ENCODE results near the gene TIMM17A. TPM values are rescaled to one million over a fixed set of nuclear protein-coding genes. Genes with fewer than 3 reads are reported as not detected.

Gene TIMM17A
- polyA plus RNA-seq, 1 donor (not counting 4 experiments of a cell fraction or from before 2014, with no cell fraction given), result 116 TPM

GRCh38 chr1:201964261-201964660, 9.0 kb downstream of the TIMM17A start:
- Histone ChIP-seq H4K20me1 (ENCODE audit: control insufficient read depth, extremely low read depth, insufficient read depth, low read length) (peaks cover 6% of the 10 kb centered on the region), H3K9ac (ENCODE audit: control insufficient read depth, extremely low read depth, insufficient read depth, low read length) (no peak overlapping the region)

GRCh38 chr1:201966171-201966570, 10.9 kb downstream of the TIMM17A start:
- H3K27me3 ChIP-seq (ENCODE audit: control insufficient read depth, extremely low read depth, insufficient read depth, low read length), result no peaks in the 10 kb centered on the region
- H3K4me3 ChIP-seq (ENCODE audit: control insufficient read depth in 2 of 3, extremely low read depth in 1 of 3, insufficient read depth in 2 of 3, low read depth in 1 of 3, low read length in 3 of 3), result no peak overlapping the region
- DNase-seq (ENCODE audit: low read depth, low spot score) (no peak), FAIRE-seq (no peak)
- peaks cover 20 to 30% of the 10 kb centered on the region in 2 experiments for H3K36me3 ChIP-seq (ENCODE audit: control insufficient read depth in 2 of 2, extremely low read depth in 1 of 2, insufficient read depth in 2 of 2, low read length in 2 of 2)
- no peak for TF ChIP-seq EZH2 (IDR thresholded peaks at IDR 0.05; ENCODE audit: low read length)
- no peak for TF ChIP-seq CTCF (optimal IDR thresholded peaks at IDR 0.05 in 1 of 3, IDR thresholded peaks at IDR 0.05 in 1 of 3, conservative IDR thresholded peaks at IDR 0.05 in 1 of 3; ENCODE audit: extremely low read depth in 1 of 3, insufficient read depth in 2 of 3, low read length in 3 of 3)
- peaks cover 6% of the 10 kb centered on the region for H4K20me1 ChIP-seq (ENCODE audit: control insufficient read depth, extremely low read depth, insufficient read depth, low read length)
- H3K4me2 ChIP-seq (ENCODE audit: control insufficient read depth, extremely low read depth, insufficient read depth, low read depth, low read length), result no peak overlapping the region
- no peak overlapping the region for H3K9ac ChIP-seq (ENCODE audit: control insufficient read depth, extremely low read depth, insufficient read depth, low read length)
- no peaks in the 10 kb centered on the region for H3K9me1 ChIP-seq (ENCODE audit: control insufficient read depth, extremely low read depth, insufficient read depth, low read length)
- H3K79me2 ChIP-seq (ENCODE audit: control insufficient read depth, insufficient read depth, low read length), result peaks cover 9% of the 10 kb centered on the region
- dilution Hi-C loops (cut with MboI; ENCODE audit: extremely low pct_ligation_motif_present, low sequenced_read_pairs), result no loop called here
- no peak overlapping the region for H3K27ac ChIP-seq (ENCODE audit: control insufficient read depth, insufficient read depth, low read length)
- no peaks in the 10 kb centered on the region for H3K4me1 ChIP-seq (ENCODE audit: control insufficient read depth, extremely low read depth, insufficient read depth, low read length)
- H2AFZ ChIP-seq (ENCODE audit: control insufficient read depth, low read length), result no peak overlapping the region
- H3K9me3 ChIP-seq (ENCODE audit: control insufficient read depth, low read depth, low read length), result no peaks in the 10 kb centered on the region

More at GRCh38 chr1:201964261-201964660, 9.0 kb downstream of the TIMM17A start:
- H3K36me3 ChIP-seq (ENCODE audit: control insufficient read depth in 2 of 2, extremely low read depth in 1 of 2, insufficient read depth in 2 of 2, low read length in 2 of 2), result peaks cover 16 to 26% of the 10 kb centered on the region in 2 experiments
- no peaks in the 10 kb centered on the region for H3K27me3 ChIP-seq (ENCODE audit: control insufficient read depth, extremely low read depth, insufficient read depth, low read length)
- TF ChIP-seq EZH2 (IDR thresholded peaks at IDR 0.05; ENCODE audit: low read length), result no peak
- TF ChIP-seq CTCF (optimal IDR thresholded peaks at IDR 0.05 in 1 of 3, IDR thresholded peaks at IDR 0.05 in 1 of 3, conservative IDR thresholded peaks at IDR 0.05 in 1 of 3; ENCODE audit: extremely low read depth in 1 of 3, insufficient read depth in 2 of 3, low read length in 3 of 3), result no peak
- DNase-seq (ENCODE audit: low read depth, low spot score) (no peak), FAIRE-seq (no peak)
- H3K9me3 ChIP-seq (ENCODE audit: control insufficient read depth, low read depth, low read length), result no peaks in the 10 kb centered on the region
- no peak overlapping the region for H2AFZ ChIP-seq (ENCODE audit: control insufficient read depth, low read length)
- peaks cover 17% of the 10 kb centered on the region for H3K79me2 ChIP-seq (ENCODE audit: control insufficient read depth, insufficient read depth, low read length)
- H3K4me2 ChIP-seq (ENCODE audit: control insufficient read depth, extremely low read depth, insufficient read depth, low read depth, low read length), result no peak overlapping the region
- no peaks in the 10 kb centered on the region for H3K4me1 ChIP-seq (ENCODE audit: control insufficient read depth, extremely low read depth, insufficient read depth, low read length)
- no peaks in the 10 kb centered on the region for H3K9me1 ChIP-seq (ENCODE audit: control insufficient read depth, extremely low read depth, insufficient read depth, low read length)
- dilution Hi-C loops (cut with MboI; ENCODE audit: extremely low pct_ligation_motif_present, low sequenced_read_pairs), result no loop called here
- H3K4me3 ChIP-seq (ENCODE audit: control insufficient read depth in 2 of 3, extremely low read depth in 1 of 3, insufficient read depth in 2 of 3, low read depth in 1 of 3, low read length in 3 of 3), result no peak overlapping the region
- no peak overlapping the region for H3K27ac ChIP-seq (ENCODE audit: control insufficient read depth, insufficient read depth, low read length)
